ENCODE data around the gene REEP2.

DNA sequence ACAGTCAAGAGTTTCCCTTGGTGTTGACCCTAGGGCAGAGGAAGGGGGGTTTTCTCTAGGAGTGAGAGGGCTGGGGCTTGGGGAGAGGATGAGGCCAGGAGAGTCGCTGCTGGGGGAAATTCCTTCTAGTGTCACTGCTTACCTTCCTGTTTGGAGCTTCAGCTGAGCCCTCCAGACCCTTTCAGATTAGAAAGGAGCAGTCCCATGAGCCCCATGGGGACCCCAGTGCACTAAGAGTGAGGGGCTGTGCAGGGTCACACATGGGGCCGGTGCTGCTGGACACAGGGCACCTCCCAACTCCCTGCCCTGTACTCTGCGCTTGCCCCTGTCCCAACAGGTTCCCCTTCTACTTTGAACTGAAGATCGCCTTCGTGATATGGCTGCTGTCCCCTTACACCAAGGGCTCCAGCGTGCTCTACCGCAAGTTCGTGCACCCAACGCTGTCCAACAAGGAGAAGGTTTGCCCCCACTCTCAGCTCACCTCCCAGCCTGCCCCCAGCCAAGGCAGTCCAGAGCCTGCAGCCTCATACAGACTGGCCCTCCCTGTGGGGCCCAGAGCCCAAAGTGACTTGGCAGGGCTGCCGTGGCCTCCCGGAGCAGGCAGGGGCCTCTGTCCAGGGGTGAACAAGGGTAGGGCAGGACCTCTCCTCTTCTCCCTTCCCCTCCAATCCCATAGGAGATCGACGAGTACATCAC is 5.4 kb downstream of the REEP2 start:
- TF ChIP-seq, protein P1, sequence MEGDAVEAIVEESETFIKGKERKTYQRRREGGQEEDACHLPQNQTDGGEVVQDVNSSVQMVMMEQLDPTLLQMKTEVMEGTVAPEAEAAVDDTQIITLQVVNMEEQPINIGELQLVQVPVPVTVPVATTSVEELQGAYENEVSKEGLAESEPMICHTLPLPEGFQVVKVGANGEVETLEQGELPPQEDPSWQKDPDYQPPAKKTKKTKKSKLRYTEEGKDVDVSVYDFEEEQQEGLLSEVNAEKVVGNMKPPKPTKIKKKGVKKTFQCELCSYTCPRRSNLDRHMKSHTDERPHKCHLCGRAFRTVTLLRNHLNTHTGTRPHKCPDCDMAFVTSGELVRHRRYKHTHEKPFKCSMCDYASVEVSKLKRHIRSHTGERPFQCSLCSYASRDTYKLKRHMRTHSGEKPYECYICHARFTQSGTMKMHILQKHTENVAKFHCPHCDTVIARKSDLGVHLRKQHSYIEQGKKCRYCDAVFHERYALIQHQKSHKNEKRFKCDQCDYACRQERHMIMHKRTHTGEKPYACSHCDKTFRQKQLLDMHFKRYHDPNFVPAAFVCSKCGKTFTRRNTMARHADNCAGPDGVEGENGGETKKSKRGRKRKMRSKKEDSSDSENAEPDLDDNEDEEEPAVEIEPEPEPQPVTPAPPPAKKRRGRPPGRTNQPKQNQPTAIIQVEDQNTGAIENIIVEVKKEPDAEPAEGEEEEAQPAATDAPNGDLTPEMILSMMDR (IDR thresholded peaks at IDR 0.05; ENCODE audit: insufficient read depth, low read length, poor library complexity, severe bottlenecking), result no peak
- TF ChIP-seq EZH2phosphoT487 (conservative IDR thresholded peaks at IDR 0.05; ENCODE audit: low read length), result no peak

All from SU-DHL-6 (cell line).